DOHH2 (cell line): ENCODE results near the gene PAPPA.

Source experiments
- EZH2phosphoT487 ChIP-seq: fragments of 200-600 bp; sonication (generic); IDR thresholded peaks from 2 replicates; pipeline ENCODE4 v1.6.1; 2017; ENCODE audit warnings: borderline replicate concordance, mild to moderate bottlenecking, antibody characterized with exemption, low read length, moderate library complexity, mixed read lengths
- TF ChIP-seq, protein P1 (sequence below): fragments of 200-600 bp; sonication (generic); IDR thresholded peaks from one replicate; pipeline ENCODE4 v1.5.1; 2014; ENCODE audit warnings: antibody characterized with exemption, mild to moderate bottlenecking, low read depth, low read length; ENCODE audit not compliant: poor library complexity, severe bottlenecking

DNA sequence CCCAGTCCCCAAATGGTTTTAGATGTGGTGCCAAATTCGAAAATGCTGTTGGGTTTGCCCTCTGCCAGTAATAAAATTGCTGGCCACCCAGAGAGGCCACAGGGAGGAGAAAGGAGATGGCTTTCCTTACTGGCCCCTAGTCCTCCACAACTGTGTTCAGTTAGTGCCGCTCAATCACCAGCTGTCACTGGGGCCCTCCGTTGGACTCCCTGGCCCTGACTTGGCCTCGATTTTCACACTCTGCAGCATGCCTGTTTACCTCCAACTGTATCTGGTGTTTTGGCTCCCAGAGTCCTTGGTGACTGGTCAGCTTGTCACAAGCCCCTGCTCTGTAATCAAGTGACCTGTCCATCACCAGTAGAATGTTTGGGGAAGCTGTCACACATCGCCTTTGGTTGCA lies 97.8 kb downstream of the PAPPA start:
- TF ChIP-seq, protein P1, sequence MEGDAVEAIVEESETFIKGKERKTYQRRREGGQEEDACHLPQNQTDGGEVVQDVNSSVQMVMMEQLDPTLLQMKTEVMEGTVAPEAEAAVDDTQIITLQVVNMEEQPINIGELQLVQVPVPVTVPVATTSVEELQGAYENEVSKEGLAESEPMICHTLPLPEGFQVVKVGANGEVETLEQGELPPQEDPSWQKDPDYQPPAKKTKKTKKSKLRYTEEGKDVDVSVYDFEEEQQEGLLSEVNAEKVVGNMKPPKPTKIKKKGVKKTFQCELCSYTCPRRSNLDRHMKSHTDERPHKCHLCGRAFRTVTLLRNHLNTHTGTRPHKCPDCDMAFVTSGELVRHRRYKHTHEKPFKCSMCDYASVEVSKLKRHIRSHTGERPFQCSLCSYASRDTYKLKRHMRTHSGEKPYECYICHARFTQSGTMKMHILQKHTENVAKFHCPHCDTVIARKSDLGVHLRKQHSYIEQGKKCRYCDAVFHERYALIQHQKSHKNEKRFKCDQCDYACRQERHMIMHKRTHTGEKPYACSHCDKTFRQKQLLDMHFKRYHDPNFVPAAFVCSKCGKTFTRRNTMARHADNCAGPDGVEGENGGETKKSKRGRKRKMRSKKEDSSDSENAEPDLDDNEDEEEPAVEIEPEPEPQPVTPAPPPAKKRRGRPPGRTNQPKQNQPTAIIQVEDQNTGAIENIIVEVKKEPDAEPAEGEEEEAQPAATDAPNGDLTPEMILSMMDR: no peak
- TF ChIP-seq EZH2phosphoT487: no peak
